Measurements from ENCODE around the gene PBX3.

DNA sequence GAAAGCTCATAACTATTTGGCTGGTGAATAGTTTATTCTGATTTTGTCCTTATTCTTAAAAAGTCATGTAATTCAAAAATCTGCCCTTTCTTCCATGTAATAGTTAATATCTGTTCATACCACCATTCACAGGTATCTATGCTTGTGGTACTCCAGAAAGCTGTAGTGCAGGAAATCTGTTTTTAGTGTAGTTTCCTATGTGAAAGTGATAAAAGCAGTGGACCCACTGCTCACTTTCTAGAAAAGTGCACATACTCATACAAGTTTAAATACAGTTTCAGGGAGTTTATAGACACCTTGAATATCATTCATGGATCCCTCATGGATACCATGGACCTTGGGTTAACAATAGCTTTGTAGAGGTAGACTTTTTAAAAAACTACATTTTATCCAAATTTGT, 20.2 kb downstream of the PBX3 start:
- no peak for TF ChIP-seq TAF1 (conservative IDR thresholded peaks at IDR 0.05)
- TF ChIP-seq, protein P1, sequence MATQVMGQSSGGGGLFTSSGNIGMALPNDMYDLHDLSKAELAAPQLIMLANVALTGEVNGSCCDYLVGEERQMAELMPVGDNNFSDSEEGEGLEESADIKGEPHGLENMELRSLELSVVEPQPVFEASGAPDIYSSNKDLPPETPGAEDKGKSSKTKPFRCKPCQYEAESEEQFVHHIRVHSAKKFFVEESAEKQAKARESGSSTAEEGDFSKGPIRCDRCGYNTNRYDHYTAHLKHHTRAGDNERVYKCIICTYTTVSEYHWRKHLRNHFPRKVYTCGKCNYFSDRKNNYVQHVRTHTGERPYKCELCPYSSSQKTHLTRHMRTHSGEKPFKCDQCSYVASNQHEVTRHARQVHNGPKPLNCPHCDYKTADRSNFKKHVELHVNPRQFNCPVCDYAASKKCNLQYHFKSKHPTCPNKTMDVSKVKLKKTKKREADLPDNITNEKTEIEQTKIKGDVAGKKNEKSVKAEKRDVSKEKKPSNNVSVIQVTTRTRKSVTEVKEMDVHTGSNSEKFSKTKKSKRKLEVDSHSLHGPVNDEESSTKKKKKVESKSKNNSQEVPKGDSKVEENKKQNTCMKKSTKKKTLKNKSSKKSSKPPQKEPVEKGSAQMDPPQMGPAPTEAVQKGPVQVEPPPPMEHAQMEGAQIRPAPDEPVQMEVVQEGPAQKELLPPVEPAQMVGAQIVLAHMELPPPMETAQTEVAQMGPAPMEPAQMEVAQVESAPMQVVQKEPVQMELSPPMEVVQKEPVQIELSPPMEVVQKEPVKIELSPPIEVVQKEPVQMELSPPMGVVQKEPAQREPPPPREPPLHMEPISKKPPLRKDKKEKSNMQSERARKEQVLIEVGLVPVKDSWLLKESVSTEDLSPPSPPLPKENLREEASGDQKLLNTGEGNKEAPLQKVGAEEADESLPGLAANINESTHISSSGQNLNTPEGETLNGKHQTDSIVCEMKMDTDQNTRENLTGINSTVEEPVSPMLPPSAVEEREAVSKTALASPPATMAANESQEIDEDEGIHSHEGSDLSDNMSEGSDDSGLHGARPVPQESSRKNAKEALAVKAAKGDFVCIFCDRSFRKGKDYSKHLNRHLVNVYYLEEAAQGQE (IDR thresholded peaks at IDR 0.05) = no peak
- TF ChIP-seq, protein P2, sequence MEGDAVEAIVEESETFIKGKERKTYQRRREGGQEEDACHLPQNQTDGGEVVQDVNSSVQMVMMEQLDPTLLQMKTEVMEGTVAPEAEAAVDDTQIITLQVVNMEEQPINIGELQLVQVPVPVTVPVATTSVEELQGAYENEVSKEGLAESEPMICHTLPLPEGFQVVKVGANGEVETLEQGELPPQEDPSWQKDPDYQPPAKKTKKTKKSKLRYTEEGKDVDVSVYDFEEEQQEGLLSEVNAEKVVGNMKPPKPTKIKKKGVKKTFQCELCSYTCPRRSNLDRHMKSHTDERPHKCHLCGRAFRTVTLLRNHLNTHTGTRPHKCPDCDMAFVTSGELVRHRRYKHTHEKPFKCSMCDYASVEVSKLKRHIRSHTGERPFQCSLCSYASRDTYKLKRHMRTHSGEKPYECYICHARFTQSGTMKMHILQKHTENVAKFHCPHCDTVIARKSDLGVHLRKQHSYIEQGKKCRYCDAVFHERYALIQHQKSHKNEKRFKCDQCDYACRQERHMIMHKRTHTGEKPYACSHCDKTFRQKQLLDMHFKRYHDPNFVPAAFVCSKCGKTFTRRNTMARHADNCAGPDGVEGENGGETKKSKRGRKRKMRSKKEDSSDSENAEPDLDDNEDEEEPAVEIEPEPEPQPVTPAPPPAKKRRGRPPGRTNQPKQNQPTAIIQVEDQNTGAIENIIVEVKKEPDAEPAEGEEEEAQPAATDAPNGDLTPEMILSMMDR (IDR thresholded peaks at IDR 0.05; ENCODE audit: low read depth, low read length, missing input control) = no peak
- no peak for TF ChIP-seq YY1 (IDR thresholded peaks at IDR 0.05)
- no peak for TF ChIP-seq MAX (IDR thresholded peaks at IDR 0.05)
- TF ChIP-seq RAD21 (IDR thresholded peaks at IDR 0.05) = no peak
- TF ChIP-seq FOXA1 (IDR thresholded peaks at IDR 0.05) = no peak
- TF ChIP-seq, protein P3, sequence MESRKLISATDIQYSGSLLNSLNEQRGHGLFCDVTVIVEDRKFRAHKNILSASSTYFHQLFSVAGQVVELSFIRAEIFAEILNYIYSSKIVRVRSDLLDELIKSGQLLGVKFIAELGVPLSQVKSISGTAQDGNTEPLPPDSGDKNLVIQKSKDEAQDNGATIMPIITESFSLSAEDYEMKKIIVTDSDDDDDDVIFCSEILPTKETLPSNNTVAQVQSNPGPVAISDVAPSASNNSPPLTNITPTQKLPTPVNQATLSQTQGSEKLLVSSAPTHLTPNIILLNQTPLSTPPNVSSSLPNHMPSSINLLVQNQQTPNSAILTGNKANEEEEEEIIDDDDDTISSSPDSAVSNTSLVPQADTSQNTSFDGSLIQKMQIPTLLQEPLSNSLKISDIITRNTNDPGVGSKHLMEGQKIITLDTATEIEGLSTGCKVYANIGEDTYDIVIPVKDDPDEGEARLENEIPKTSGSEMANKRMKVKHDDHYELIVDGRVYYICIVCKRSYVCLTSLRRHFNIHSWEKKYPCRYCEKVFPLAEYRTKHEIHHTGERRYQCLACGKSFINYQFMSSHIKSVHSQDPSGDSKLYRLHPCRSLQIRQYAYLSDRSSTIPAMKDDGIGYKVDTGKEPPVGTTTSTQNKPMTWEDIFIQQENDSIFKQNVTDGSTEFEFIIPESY (IDR thresholded peaks at IDR 0.05) = no peak
